T47D (cell line): ENCODE data around the gene AFF1.
"Not testable (repeated sequence)": the region's sequence is repeated elsewhere in the genome, so short reads cannot be mapped to it uniquely, and the experiment has no call there.

Experiments used
- DNase-seq, 2 experiments: peaks; one replicate each; pipeline versions ENCODE4 v3.0.0 to v3.0.0-alpha.2; 2011 to 2012; ENCODE audit warnings: low read depth in 1 of 2, low spot score in 1 of 2
- JUND ChIP-seq: IDR thresholded peaks from 2 replicates; pipeline ENCODE4 v1.6.1; 2012; ENCODE audit warnings: low read depth
- in situ Hi-C: cut with HindIII; loops from 2 replicates; pipeline ENCODE4 v1.10.0; 2016; ENCODE audit warnings: low sequenced_read_pairs, low pct_unique_long_range_greater_than_20kb

AFF1 gene

GRCh38 chr4:87035881-87036509 lies 101.2 kb downstream of the AFF1 start:
- in situ Hi-C loops: no loop called here
- DNase-seq: no peak
- no peak for TF ChIP-seq JUND

- no peak for TF ChIP-seq JUND
- no peak for DNase-seq
- in situ Hi-C loops: no loop called here
Observed at GRCh38 chr4:87036713-87037112, 101.9 kb downstream of the AFF1 start.

- in situ Hi-C loops, DNase-seq: not testable (repeated sequence)
Observed at GRCh38 chr4:87037171-87037570, 102.4 kb downstream of the AFF1 start.

- no peak for TF ChIP-seq JUND
- in situ Hi-C loops: no loop called here
- no peak for DNase-seq
Observed at GRCh38 chr4:87037671-87038334, 103.0 kb downstream of the AFF1 start.

GRCh38 chr4:87038837-87039615 lies 104.2 kb downstream of the AFF1 start:
- TF ChIP-seq JUND: no peak
- in situ Hi-C loops: no loop called here

GRCh38 chr4:87041141-87041540 lies 106.3 kb downstream of the AFF1 start:
- no peak for TF ChIP-seq JUND
- in situ Hi-C loops: no loop called here
- no peak for DNase-seq

More at GRCh38 chr4:87038837-87039615, 104.2 kb downstream of the AFF1 start:
- DNase-seq: no peak

GRCh38 chr4:87042221-87042620 lies 107.4 kb downstream of the AFF1 start:
- in situ Hi-C loops: no loop called here
- DNase-seq: no peak
- no peak for TF ChIP-seq JUND

GRCh38 chr4:87042986-87043820 lies 108.4 kb downstream of the AFF1 start:
- no peak for TF ChIP-seq JUND
- DNase-seq: no peak
- in situ Hi-C loops: no loop called here

- in situ Hi-C loops: no loop called here
- no peak for TF ChIP-seq JUND
- DNase-seq: no peak
Observed at GRCh38 chr4:87044511-87045233, 109.9 kb downstream of the AFF1 start.

GRCh38 chr4:87045234-87045558 lies 110.4 kb downstream of the AFF1 start:
- no peak for TF ChIP-seq JUND
- DNase-seq: no peak
- in situ Hi-C loops: no loop called here

- in situ Hi-C loops: no loop called here
- TF ChIP-seq JUND: no peak
- DNase-seq: no peak
Observed at GRCh38 chr4:87045659-87046058, 110.8 kb downstream of the AFF1 start.

- TF ChIP-seq JUND: no peak
- DNase-seq: no peak
- in situ Hi-C loops: no loop called here
Observed at GRCh38 chr4:87046121-87046551, 111.3 kb downstream of the AFF1 start.
